Right atrium auricular region (tissue), 2 donors: ENCODE measurements around the gene CROCC. TPM values are rescaled to one million over a fixed set of nuclear protein-coding genes. Genes with fewer than 3 reads are reported as not detected.
A peak's percentile ranks its signal among the peaks of the same experiment; 100 is the strongest.
"Not testable (repeated sequence)": the region's sequence is repeated elsewhere in the genome, so short reads cannot be mapped to it uniquely, and the experiment has no call there.

Source experiments
- DNase-seq: peaks from one replicate; pipeline ENCODE4 v3.0.0-alpha.2; 2019; ENCODE audit warnings: low spot score
- H3K27ac ChIP-seq, 2 donors: fragments of 200-600 bp; sonication (generic); 1 replicate in 1 of 2; 2 replicates in 1 of 2; pipeline ENCODE4 v1.5.1; 2016 to 2019
- H3K27me3 ChIP-seq, 2 donors: fragments of 200-600 bp; sonication (generic); one replicate each; pipeline versions ENCODE4 v1.5.1 to v1.6.0; 2017 to 2019
- H3K36me3 ChIP-seq: fragments of 200-600 bp; sonication (generic); one replicate; pipeline ENCODE4 v1.5.1; 2016
- H3K4me1 ChIP-seq, 2 donors: fragments of 200-600 bp; sonication (generic); one replicate each; pipeline versions ENCODE4 v1.5.1 to v1.6.0; 2017 to 2019
- H3K4me3 ChIP-seq, 2 donors: fragments of 200-600 bp; sonication (generic); 1 replicate in 1 of 2; 2 replicates in 1 of 2; pipeline ENCODE4 v1.5.1; 2017 to 2019; ENCODE audit warnings: mild to moderate bottlenecking in 1 of 2, moderate library complexity in 1 of 2
- H3K9me3 ChIP-seq, 2 donors: fragments of 200-600 bp; sonication (generic); one replicate each; pipeline ENCODE4 v1.5.1; 2019
- total RNA-seq, 2 donors: library from RNA; depleted of rRNA; stranded (reverse); fragments of >200 nt; gene quantifications; one replicate each; pipeline ENCODE4 v1.1.0, GENCODE V29; 2016
- TF ChIP-seq, protein P1 (sequence below), 2 donors: fragments of 200-600 bp; sonication (generic); IDR thresholded peaks; one replicate each; pipeline ENCODE4 v1.5.1; 2019; ENCODE audit warnings: antibody characterized with exemption in 2 of 2

Gene CROCC
- total RNA-seq, 2 donors from 2014 or later = 10.0 to 11.7 TPM

DNA sequence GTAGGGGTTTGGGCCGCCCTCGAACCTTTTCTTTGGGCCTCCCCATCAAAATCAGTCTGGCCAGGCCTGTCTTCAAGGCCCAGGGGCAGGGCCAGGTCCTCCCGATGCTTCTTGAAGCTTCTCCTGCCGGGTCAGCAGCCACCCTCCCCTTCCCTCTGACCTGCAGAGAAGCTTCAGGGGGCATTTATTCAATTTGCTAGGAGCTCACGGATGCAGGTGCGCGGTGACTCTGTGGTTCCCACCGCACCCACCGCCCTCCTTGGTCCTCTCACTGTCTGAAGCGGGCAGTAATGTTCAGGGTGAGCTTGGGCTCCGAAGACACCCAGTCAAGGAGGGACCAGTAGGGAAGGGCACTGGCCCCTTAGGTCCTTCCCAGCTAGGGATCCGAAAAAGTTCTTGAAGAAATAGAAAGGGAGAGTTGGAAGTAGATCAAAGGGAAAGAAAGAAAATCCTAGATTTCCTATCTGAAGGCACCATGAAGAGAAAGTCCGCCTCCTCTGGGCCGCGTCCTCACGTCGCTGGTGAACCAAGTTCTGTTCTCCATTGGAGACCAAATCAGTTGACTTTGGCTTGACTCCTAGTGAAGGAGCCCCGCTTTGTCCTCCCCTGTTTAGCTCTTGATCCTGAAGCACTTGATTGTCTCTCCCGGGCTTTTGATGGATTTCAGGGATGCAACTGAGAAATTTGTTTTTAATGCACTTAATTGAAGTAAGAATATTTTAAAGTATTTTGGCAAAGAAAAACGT lies 34.7 kb upstream of the CROCC start:
- Histone ChIP-seq H3K4me1 (peaks cover 0 to 11% of the 10 kb centered on the region in 2 donors), H3K27ac (no peak overlapping the region), H3K9me3 (no peaks in the 10 kb centered on the region), H3K36me3 (no peaks in the 10 kb centered on the region), H3K27me3 (no peaks in the 10 kb centered on the region), H3K4me3 (no peak overlapping the region)
- TF ChIP-seq, protein P1, sequence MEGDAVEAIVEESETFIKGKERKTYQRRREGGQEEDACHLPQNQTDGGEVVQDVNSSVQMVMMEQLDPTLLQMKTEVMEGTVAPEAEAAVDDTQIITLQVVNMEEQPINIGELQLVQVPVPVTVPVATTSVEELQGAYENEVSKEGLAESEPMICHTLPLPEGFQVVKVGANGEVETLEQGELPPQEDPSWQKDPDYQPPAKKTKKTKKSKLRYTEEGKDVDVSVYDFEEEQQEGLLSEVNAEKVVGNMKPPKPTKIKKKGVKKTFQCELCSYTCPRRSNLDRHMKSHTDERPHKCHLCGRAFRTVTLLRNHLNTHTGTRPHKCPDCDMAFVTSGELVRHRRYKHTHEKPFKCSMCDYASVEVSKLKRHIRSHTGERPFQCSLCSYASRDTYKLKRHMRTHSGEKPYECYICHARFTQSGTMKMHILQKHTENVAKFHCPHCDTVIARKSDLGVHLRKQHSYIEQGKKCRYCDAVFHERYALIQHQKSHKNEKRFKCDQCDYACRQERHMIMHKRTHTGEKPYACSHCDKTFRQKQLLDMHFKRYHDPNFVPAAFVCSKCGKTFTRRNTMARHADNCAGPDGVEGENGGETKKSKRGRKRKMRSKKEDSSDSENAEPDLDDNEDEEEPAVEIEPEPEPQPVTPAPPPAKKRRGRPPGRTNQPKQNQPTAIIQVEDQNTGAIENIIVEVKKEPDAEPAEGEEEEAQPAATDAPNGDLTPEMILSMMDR (IDR thresholded peaks at IDR 0.05) = no peak
- DNase-seq = no peak

DNA sequence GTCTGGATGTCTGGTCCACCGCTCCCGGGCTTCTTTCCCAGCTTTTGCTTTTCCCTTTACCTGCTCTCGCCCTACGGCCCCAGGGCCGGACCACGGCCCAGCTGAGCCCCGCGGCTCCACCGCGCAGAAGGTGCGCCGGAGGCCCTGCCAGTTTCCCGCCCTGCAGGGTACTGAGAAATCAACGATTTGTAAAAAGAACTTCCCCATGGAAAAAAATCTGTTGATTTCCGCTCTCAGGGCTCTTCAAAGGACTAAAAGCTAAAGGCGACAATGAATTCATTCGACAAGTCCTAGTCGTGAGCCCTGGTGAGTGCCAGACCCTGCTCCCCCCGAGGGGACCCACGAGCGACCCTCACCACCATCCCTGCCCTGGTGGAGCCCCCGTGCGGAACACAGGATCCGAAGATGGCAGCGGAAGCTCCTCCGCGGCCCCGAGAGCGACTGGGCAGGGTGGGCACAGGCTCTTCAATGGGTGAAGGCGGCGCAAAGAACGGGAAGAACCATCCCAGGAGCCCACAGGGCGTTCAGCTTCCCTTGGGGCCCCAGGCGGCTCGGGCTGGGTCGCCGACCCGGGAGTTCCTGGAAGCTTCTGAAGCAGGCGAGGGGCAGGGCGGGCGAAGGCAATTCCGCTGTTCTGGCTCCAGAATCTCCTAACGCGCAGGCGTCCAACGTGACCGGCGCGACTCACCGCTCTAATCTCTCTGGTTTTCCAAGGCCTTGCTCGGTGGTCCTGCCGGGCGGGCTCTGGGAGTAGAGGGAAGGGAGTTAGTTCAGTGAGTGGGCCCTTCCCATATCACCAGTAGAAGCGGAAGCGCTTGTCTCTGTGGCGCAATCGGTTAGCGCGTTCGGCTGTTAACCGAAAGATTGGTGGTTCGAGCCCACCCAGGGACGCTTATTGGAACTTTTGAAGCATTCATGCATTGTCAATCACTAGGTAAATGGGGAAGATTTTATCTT lies 32.6 kb upstream of the CROCC start:
- Histone ChIP-seq H3K9me3 (no peaks in the 10 kb centered on the region), H3K27ac (peak overlapping the region; percentile 80 to 91), H3K36me3 (no peaks in the 10 kb centered on the region), H3K4me1 (peaks cover 0 to 11% of the 10 kb centered on the region in 2 donors), H3K4me3 (peak overlapping the region; percentile 46 to 62), H3K27me3 (no peaks in the 10 kb centered on the region)
- DNase-seq = peak; percentile 85
- TF ChIP-seq, protein P1 (IDR thresholded peaks at IDR 0.05) = peak in 1 of 2 donors; percentile 62

DNA sequence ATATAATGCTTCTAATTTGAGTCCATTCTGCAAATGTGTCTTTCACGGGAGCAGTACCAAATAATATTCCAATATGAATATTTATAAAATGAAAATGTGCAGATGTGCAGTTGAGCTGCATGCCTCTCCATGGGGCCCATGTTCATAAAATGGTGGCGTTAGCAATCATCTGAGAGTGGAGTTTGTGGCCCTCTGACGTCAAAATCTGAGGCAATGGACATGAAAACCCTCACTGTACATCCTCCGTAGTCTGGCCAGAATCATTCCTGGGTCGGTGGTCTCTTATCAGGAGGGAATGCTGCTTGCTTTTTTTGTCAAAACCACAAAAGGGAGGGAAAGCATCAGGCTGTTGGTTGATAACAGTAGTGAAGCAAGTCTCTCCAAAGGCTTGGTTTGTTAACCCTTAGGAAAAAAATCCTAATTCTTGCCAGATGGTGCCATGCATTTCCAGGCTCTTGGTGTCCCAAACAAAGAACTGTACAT lies 31.2 kb upstream of the CROCC start:
- H3K27me3 ChIP-seq, DNase-seq, H3K36me3 ChIP-seq, H3K27ac ChIP-seq, H3K4me3 ChIP-seq, H3K9me3 ChIP-seq: not testable (repeated sequence)
- H3K4me1 ChIP-seq = peaks cover 0 to 11% of the 10 kb centered on the region in 2 donors

DNA sequence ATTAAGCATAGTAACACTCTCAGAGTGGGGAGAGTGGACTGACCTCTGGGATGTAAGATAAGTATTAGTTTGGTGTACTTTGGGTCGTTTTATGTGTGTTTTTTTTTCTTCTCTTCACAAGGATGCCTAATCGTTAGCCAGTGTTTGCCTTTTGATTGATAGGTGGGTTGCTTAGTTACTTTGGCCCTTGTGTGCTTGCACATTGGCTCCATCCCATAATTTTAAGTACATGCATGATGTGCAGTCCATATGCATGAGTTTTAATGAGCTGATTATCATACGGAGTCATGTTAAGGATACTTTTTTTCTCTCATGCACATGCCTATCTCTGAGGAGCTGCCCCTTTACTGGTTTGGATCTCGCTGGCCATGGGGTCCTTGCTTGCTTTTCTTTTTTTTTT lies 30.7 kb upstream of the CROCC start:
- H3K27me3 ChIP-seq, H3K4me3 ChIP-seq, DNase-seq, H3K36me3 ChIP-seq, H3K27ac ChIP-seq, H3K9me3 ChIP-seq: not testable (repeated sequence)
- peaks cover 0 to 11% of the 10 kb centered on the region in 2 donors for H3K4me1 ChIP-seq

DNA sequence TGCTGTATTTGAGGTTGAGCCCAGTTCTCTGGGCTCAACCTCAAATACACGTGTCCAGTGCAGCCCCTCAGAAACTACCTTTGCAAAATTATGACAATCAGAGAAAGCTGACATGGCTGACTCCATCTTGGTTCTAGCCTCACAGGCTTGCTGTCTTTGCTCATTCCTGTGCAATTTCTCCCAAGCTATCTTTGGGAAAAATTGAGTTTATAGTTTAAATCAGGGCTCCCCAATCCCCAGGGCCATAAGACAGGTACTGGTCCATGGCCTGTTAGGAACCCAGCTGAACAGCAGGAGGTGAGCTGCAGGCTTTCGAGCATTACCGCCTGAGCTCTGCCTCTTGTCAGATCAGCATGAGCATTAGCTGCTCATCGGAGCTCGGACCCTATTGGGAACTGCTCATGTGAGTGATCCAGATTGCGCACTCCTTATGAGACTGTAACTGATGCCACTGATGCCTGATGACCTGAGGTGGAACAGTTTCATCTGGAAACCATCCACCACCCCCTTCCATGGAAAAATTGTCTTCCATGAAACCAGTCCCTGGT lies 28.7 kb upstream of the CROCC start:
- H3K36me3 ChIP-seq, DNase-seq, H3K9me3 ChIP-seq, H3K4me3 ChIP-seq, H3K27ac ChIP-seq, H3K27me3 ChIP-seq: not testable (repeated sequence)
- peaks cover 0 to 17% of the 10 kb centered on the region in 2 donors for H3K4me1 ChIP-seq

DNA sequence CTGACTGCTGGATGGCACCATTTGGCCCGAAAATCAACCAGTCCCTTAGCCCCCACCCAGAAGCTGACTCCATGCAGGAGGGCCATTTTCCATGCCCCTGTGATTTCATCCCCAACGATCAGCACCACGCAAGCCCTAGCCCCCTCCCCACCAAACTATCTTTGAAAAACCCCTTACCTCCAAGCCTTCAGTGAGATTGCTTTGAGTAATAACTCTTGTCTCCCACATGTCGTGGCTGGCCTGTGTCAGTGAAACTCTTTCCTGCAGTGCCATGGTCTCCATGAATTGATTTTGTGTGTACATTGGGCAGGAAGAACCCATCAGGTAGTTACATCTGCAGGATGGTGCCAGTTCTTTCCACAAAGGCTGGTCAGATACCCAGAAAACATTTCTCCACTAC lies 27.9 kb upstream of the CROCC start:
- H3K9me3 ChIP-seq, DNase-seq, H3K36me3 ChIP-seq, H3K27me3 ChIP-seq, H3K4me3 ChIP-seq, H3K27ac ChIP-seq: not testable (repeated sequence)
- peaks cover 0 to 15% of the 10 kb centered on the region in 2 donors for H3K4me1 ChIP-seq

DNA sequence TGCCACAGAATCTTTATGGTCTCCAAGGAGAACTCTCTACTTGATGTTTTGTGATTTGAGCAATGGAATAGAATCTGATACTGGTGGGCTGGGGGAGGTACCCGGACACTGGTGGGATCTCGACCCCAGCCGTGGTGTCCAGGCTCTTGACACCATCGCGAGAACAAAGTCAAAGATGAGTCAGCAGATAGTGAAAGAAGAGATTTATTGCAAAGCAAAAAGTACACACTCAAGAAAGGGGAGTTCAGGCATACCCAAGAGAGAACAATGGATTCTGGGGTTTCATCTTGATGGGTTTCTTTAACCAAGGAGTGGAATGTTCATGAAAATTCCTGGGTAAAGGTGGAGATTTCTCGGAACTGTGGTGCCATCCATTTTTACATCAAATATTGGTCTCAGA lies 27.4 kb upstream of the CROCC start:
- not testable (repeated sequence) for H3K4me3 ChIP-seq, DNase-seq, H3K36me3 ChIP-seq, H3K27me3 ChIP-seq, H3K27ac ChIP-seq, H3K9me3 ChIP-seq
- peaks cover 0 to 13% of the 10 kb centered on the region in 2 donors for H3K4me1 ChIP-seq

DNA sequence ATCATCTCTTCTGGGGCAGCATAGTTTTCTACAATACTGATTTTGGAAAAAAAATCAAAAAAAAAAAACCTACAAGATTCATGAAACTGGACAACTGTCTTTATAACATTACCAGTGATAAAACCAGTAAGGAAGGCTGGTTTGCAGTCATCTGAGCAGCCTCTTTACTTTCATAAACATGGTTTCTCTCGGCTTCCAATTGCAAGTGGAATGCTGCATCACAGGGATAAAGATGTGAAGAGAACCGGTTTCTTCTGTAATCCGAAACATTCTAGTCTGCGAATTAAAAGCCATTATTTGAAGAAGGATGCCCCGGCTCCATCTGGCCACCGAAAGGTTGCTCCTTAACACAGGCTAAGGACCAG lies 26.5 kb upstream of the CROCC start:
- H3K27me3 ChIP-seq, H3K36me3 ChIP-seq, H3K9me3 ChIP-seq, DNase-seq, H3K4me1 ChIP-seq: not testable (repeated sequence)
- peak overlapping the region; percentile 87 to 89 for H3K27ac ChIP-seq
- peak overlapping the region; percentile 36 to 46 for H3K4me3 ChIP-seq

DNA sequence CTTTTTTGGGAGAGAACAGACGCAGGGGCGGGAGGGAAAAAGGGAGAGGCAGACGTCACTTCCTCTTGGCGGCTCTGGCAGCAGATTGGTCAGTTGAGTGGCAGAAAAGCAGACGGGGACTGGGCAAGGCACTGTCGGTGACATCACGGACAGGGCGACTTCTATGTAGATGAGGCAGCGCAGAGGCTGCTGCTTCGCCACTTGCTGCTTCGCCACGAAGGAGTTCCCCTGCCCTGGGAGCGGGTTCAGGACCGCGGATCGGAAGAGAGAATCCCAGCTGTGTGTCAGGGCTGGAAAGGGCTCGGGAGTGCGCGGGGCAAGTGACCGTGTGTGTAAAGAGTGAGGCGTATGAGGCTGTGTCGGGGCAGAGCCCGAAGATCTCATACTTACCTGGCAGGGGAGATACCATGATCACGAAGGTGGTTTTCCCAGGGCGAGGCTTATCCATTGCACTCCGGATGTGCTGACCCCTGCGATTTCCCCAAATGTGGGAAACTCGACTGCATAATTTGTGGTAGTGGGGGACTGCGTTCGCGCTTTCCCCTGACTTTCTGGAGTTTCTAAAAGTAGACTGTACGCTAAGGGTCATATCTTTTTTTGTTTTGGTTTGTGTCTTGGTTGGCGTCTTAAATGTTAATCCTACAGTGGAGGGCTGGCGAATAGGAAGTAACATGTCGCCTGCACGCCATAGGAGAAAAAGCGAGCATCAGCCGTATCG lies 26.0 kb upstream of the CROCC start, which contains the start of gene RNU1-2:
RNU1-2 (plus strand) TSS at position 383 of the 718 bp plus-strand sequence.
- Histone ChIP-seq H3K27ac (peak within 1 kb of the TSS; percentile 87 to 89), H3K4me3 (peak within 1 kb of the TSS; percentile 36 to 46)
- not testable (repeated sequence) for H3K9me3 ChIP-seq, H3K36me3 ChIP-seq, H3K4me1 ChIP-seq, H3K27me3 ChIP-seq
- DNase-seq = peak; percentile 98

DNA sequence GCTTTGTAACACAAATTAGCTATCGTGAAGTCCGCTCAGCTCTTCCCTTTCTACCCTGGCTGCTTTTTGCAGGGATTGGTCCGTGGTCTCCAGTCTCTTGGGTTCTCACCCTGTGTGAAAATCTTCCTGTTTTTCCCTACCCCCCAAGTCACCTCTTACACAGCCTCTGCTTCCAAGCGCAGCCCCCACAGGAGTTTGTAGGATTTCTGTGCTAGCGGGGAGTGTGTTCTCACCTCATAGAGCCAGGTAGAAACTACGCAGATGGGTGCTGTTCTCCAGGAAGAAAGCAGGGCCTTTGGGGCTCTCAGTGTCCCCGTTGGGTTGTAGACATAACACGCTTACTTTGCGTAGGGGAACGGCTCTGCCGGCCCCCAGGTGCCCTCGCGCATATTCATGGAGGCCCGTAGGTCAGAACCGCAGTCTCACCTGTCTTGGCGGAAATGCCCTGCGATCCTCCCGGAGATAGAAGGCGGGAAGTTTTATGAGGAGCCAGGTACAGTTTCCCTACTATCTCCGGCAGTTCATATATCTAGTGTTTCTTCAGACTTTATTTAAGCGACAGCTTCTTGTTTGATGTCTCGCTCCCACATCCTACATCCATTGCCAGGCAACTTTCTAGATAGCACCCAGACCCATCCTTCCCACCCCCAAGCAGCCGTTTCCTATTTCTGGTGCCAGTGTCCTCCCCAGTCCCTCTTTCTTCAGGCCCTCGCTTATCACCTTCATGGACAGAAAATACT lies 25.2 kb upstream of the CROCC start:
- Histone ChIP-seq H3K4me3 (peak overlapping the region; percentile 3 to 46), H3K27ac (peak overlapping the region; percentile 87 to 89)
- not testable (repeated sequence) for DNase-seq, H3K9me3 ChIP-seq, H3K27me3 ChIP-seq, H3K4me1 ChIP-seq, H3K36me3 ChIP-seq

DNA sequence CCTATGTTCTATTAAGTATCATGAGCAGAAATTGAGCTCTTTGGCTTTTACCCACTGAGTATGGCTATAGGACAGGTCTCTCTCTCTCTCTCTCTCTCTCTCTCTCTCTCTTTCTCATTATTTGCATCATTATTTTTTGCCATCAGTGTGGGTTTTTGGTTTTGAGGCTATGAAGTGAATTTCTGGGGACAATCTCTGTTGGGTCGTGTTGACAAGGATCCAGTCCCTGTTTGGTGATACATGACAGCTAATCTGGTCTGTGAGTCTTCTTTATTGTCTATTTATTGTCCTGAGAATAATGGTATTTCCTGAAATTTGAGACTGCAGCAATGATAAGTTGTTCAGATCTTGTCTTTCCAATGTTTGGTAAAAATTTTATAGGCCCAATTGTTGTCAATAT lies 24.1 kb upstream of the CROCC start:
- not testable (repeated sequence) for H3K27ac ChIP-seq

More for the DNA sequence above, 24.1 kb upstream of the CROCC start:
- not testable (repeated sequence) for H3K4me1 ChIP-seq, H3K36me3 ChIP-seq, H3K27me3 ChIP-seq, H3K9me3 ChIP-seq, H3K4me3 ChIP-seq, DNase-seq
